ENCODE data around the gene MFSD2B. TPM values are rescaled to one million over a fixed set of nuclear protein-coding genes. Genes with fewer than 3 reads are reported as not detected.
A peak's percentile ranks its signal among the peaks of the same experiment; 100 is the strongest.

Gene MFSD2B
- total and polyA plus RNA-seq, 2 experiments from 2014 or later, result 0.23 to 0.69 TPM

DNA sequence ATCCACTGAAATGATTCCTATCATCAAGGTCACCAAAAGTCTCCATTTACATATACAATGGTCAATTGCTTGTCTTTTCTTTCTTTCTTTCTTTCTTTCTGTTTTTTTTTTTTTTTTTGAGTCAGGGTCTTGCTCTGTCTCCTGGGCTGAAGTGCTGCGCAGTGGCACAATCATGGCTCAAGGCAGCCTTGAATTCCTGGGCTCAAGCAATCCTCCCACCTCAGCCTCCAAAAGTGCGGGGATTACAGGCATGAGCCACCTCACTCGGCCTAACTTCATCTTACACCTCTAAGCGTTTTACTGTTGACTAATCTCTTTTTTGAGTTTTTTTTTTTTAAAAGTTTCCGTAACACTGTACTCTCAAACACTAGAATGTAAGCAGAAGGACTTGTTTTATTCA is 65.4 kb downstream of the MFSD2B start:
- Histone ChIP-seq H3K4me1 (ENCODE audit: low read depth) (no peaks in the 10 kb centered on the region), H3K36me3 (peaks cover 14% of the 10 kb centered on the region), H3K27me3 (no peaks in the 10 kb centered on the region), H3K27ac (no peak overlapping the region), H3K9me3 (ENCODE audit: low read depth) (no peaks in the 10 kb centered on the region), H3K4me3 (peak overlapping the region; percentile 72)
- no peak for TF ChIP-seq CTCF (IDR thresholded peaks at IDR 0.05; ENCODE audit: low read depth, low read length)
- no peak for DNase-seq (ENCODE audit: low read depth in 1 of 2, low spot score in 1 of 2)

Other genes with a start within 250 kb of the MFSD2B start
- 11.3 and 17.2 TPM in 2 replicates for gene ATAD2B, start 83.0 kb upstream of the MFSD2B start, total RNA-seq
- gene ATAD2B, start 83.0 kb upstream of the MFSD2B start, polyA plus RNA-seq, result 10.7 and 14.4 TPM in 2 replicates
- 14.7 and 19.1 TPM in 2 replicates for gene UBXN2A, start 69.6 kb upstream of the MFSD2B start, total RNA-seq
- 19.3 and 25.2 TPM in 2 replicates for gene UBXN2A, start 69.6 kb upstream of the MFSD2B start, polyA plus RNA-seq
- gene WDCP, start 37.3 kb downstream of the MFSD2B start, total RNA-seq, result 7.7 and 8.1 TPM in 2 replicates
- 6.8 and 8.2 TPM in 2 replicates for gene WDCP, start 37.3 kb downstream of the MFSD2B start, polyA plus RNA-seq
- gene FKBP1B, start 39.7 kb downstream of the MFSD2B start, total RNA-seq, result 39.4 and 43.1 TPM in 2 replicates
- 46.3 and 63.6 TPM in 2 replicates for gene FKBP1B, start 39.7 kb downstream of the MFSD2B start, polyA plus RNA-seq
- gene SF3B6, start 66.2 kb downstream of the MFSD2B start, total RNA-seq, result 88.5 and 133 TPM in 2 replicates
- gene SF3B6, start 66.2 kb downstream of the MFSD2B start, polyA plus RNA-seq, result 238 and 292 TPM in 2 replicates
- gene TP53I3, start 74.7 kb downstream of the MFSD2B start, total RNA-seq, result 25.4 and 55.5 TPM in 2 replicates
- gene TP53I3, start 74.7 kb downstream of the MFSD2B start, polyA plus RNA-seq, result 31.6 and 70.2 TPM in 2 replicates
- gene PFN4, start 113.2 kb downstream of the MFSD2B start, total RNA-seq, result 3.2 TPM in 1 of 2 replicates, not detected in the other
- gene PFN4, start 113.2 kb downstream of the MFSD2B start, polyA plus RNA-seq, result 0.36 and 1.9 TPM in 2 replicates
- gene FAM228B, start 113.4 kb downstream of the MFSD2B start, total RNA-seq, result 16.3 TPM in 2 replicates
- gene FAM228B, start 113.4 kb downstream of the MFSD2B start, polyA plus RNA-seq, result 42.3 and 60.5 TPM in 2 replicates
- gene FAM228A, start 165.0 kb downstream of the MFSD2B start, total RNA-seq, result 1.7 and 3.0 TPM in 2 replicates
- gene FAM228A, start 165.0 kb downstream of the MFSD2B start, polyA plus RNA-seq, result 0.61 and 0.82 TPM in 2 replicates

Measured in cardiac muscle cell (in vitro differentiated cells and primary cell).